Measurements from ENCODE around the gene SOX5. TPM values are rescaled to one million over a fixed set of nuclear protein-coding genes. Genes with fewer than 3 reads are reported as not detected.

Gene SOX5
- total RNA-seq, 1 experiment from 2014 or later: 3.1 TPM

DNA sequence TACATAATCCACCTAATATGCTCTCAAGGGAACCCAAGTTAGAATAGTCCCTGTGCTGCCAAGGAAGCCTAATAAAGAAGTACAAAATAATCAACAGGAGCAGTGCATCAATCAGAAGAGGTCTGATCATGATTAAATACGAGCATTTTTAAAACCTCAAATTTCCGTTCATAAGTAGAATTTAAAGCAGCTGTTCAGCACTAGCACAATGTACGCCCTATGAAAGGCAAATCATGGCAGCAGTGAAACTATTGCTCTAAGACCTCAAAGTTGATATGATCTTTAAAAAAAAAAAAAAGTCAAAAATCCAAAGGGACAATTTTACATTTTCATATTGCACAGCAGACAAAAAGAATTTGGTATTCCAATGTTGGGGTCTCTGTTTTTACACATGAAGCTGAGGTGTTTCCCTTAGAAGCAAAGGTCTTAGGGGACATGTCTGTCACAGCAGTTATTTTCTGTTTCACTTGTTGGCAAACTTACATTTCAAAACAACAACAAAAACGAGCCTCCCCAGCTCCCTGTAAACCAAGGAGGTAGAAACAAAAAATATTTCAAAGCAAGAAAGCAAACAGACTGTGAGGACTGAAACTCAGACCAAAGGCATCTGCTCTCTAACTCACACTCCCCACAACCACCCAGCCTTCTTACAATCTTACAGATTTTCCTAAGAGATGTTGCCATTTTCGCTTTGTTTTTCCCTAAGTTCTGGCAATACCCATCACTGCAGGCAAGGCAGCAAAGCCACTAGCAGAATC is 28.2 kb downstream of the SOX5 start:
- no CpG with 5 or more reads among the region's 5 CpGs for WGBS (ENCODE audit: extremely low coverage, insufficient read length, low lambda C conversion rate)
- Histone ChIP-seq H2AFZ (ENCODE audit: low read length) (no peak overlapping the region), H2BK12ac (ENCODE audit: insufficient read length, low read depth, low read length) (no peak overlapping the region), H2BK20ac (ENCODE audit: low read depth, low read length, poor library complexity, severe bottlenecking) (no peak overlapping the region), H3T11ph (ENCODE audit: low read length) (no peak overlapping the region), H3K23ac (ENCODE audit: insufficient read length, low read depth, low read length) (no peak overlapping the region), H3K9ac (ENCODE audit: extremely low read depth, insufficient read length, low read length) (peak overlapping the region; percentile 8), H2BK5ac (ENCODE audit: insufficient read length, low read length) (no peak overlapping the region), H3K4ac (ENCODE audit: low read depth, low read length) (no peak overlapping the region), H4K20me1 (ENCODE audit: control insufficient read depth, insufficient read depth, insufficient read length) (no peaks in the 10 kb centered on the region), H3K4me1 (ENCODE audit: insufficient read depth, low read length) (no peaks in the 10 kb centered on the region), H3K27me3 (ENCODE audit: insufficient read depth, low read length) (no peaks in the 10 kb centered on the region), H3K4me2 (ENCODE audit: insufficient read depth, insufficient read length, low read length) (no peak overlapping the region), H3K79me2 (ENCODE audit: insufficient read depth, low read length) (no peaks in the 10 kb centered on the region), H3K27ac (ENCODE audit: insufficient read length, low read depth, low read length) (no peak overlapping the region), H3K14ac (ENCODE audit: insufficient read depth, low read length) (no peak overlapping the region; the same call in 1 of the 2 replicates), H4K5ac (ENCODE audit: insufficient read length, low read depth, low read length) (no peak overlapping the region), H2AK5ac (ENCODE audit: insufficient read length, low read length) (no peak overlapping the region), H2BK15ac (ENCODE audit: low read depth, low read length) (no peak overlapping the region), H3K9me3 (ENCODE audit: control insufficient read depth, low read depth, low read length) (no peaks in the 10 kb centered on the region), H2BK120ac (ENCODE audit: low read depth, low read length, poor library complexity, severe bottlenecking) (no peak overlapping the region), H4K8ac (replicated peaks; ENCODE audit: insufficient read length, low read depth, low read length) (no peak overlapping the region), H3K23me2 (ENCODE audit: insufficient read length, low read depth, low read length, poor library complexity, severe bottlenecking) (no peaks in the 10 kb centered on the region), H3K79me1 (ENCODE audit: insufficient read depth, low read depth, low read length, poor library complexity, severe bottlenecking) (no peaks in the 10 kb centered on the region), H3K18ac (ENCODE audit: insufficient read length, low read depth, low read length) (no peak overlapping the region), H4K91ac (ENCODE audit: insufficient read length, low read depth, low read length) (no peak overlapping the region), H3K56ac (ENCODE audit: insufficient read length, low read depth, low read length) (no peak overlapping the region)
- Mint-ChIP-seq H3K27me3 (ENCODE audit: low read depth) (no peaks in the 10 kb centered on the region), H3K27ac (peak overlapping the region in 1 of 3 experiments; percentile 68; a peak in 3 of 7 replicates), H3K4me1 (peaks cover 5 to 6% of the 10 kb centered on the region in 2 experiments; a peak in 2 of 4 replicates), H3K9me3 (no peaks in the 10 kb centered on the region), H3K36me3 (ENCODE audit: insufficient read depth in 1 of 3, low read depth in 3 of 3) (no peaks in the 10 kb centered on the region), H3K4me3 (no peak overlapping the region)
- no peak for TF ChIP-seq CTCF (conservative IDR thresholded peaks at IDR 0.05)
- no peak for DNase-seq

Data from H9 (cell line).